Measurements from ENCODE around the gene HID1. TPM values are rescaled to one million over a fixed set of nuclear protein-coding genes. Genes with fewer than 3 reads are reported as not detected.

Gene HID1
- total RNA-seq, 1 experiment from 2014 or later = 43.8 TPM

GRCh38 chr17:74937064-74938051 is 35.2 kb downstream of the HID1 start:
- ATAC-seq = peak; percentile 62; the same call in 1 of the 2 replicates
- Histone ChIP-seq H3K4me1 (ENCODE audit: control insufficient read depth in 1 of 2, insufficient read depth in 2 of 2, low read length in 2 of 2) (no peaks in the 10 kb centered on the region; a peak in 1 of 4 replicates), H3K27me3 (ENCODE audit: insufficient read depth, low read length) (peaks cover 4% of the 10 kb centered on the region; the same call in 1 of the 2 replicates), H3K9ac (ENCODE audit: low read length) (no peak overlapping the region), H3K79me2 (ENCODE audit: insufficient read depth, low read length) (no peaks in the 10 kb centered on the region), H3K4me3 (replicated peaks in 1 of 2; ENCODE audit: low read depth in 1 of 2, low read length in 2 of 2) (no peak overlapping the region), H3K27ac (ENCODE audit: low read depth, low read length) (no peak overlapping the region), H3K4me2 (ENCODE audit: low read length) (no peak overlapping the region), H2AFZ (ENCODE audit: low read depth, low read length, poor library complexity, severe bottlenecking) (no peak overlapping the region), H4K20me1 (ENCODE audit: insufficient read depth) (no peaks in the 10 kb centered on the region), H3K9me3 (ENCODE audit: control insufficient read depth in 1 of 2, insufficient read depth in 1 of 2, low read depth in 1 of 2, low read length in 2 of 2) (no peaks in the 10 kb centered on the region), H3K36me3 (ENCODE audit: control insufficient read depth in 1 of 2, insufficient read depth in 2 of 2, low read length in 2 of 2) (no peaks in the 10 kb centered on the region), H3K9me2 (ENCODE audit: insufficient read depth) (no peaks in the 10 kb centered on the region)
- BruUV-seq (replicated peaks) = no TSS peak
- TF ChIP-seq EZH2 (IDR thresholded peaks at IDR 0.05) (no peak), REST (IDR thresholded peaks at IDR 0.05; ENCODE audit: low read depth) (peak; percentile 64)
- POLR2A ChIA-PET = no interaction called here
- intact Hi-C loops (cut with micrococcal nuclease) = no loop called here
- DNase-seq (ENCODE audit: low read depth, low spot score) = no peak
- RAD21 ChIA-PET (ENCODE audit: low non-redundant PET in 1 of 2, low total read pairs in 2 of 2, uncharacterized antibody in 2 of 2, unreplicated experiment in 2 of 2) = no interaction called here
- CTCF ChIA-PET = no interaction called here

GRCh38 chr17:74936470-74936799 is 36.1 kb downstream of the HID1 start:
- no TSS peak for BruUV-seq (replicated peaks)
- Histone ChIP-seq H4K20me1 (ENCODE audit: insufficient read depth) (no peaks in the 10 kb centered on the region), H3K27me3 (ENCODE audit: insufficient read depth, low read length) (peaks cover 4% of the 10 kb centered on the region; the same call in 1 of the 2 replicates), H3K36me3 (ENCODE audit: control insufficient read depth in 1 of 2, insufficient read depth in 2 of 2, low read length in 2 of 2) (no peaks in the 10 kb centered on the region), H3K9ac (ENCODE audit: low read length) (no peak overlapping the region), H2AFZ (ENCODE audit: low read depth, low read length, poor library complexity, severe bottlenecking) (no peak overlapping the region), H3K27ac (ENCODE audit: low read depth, low read length) (no peak overlapping the region), H3K9me3 (ENCODE audit: control insufficient read depth in 1 of 2, insufficient read depth in 1 of 2, low read depth in 1 of 2, low read length in 2 of 2) (no peaks in the 10 kb centered on the region), H3K4me1 (ENCODE audit: control insufficient read depth in 1 of 2, insufficient read depth in 2 of 2, low read length in 2 of 2) (peaks cover 0 to 6% of the 10 kb centered on the region in 2 experiments; a peak in 2 of 4 replicates), H3K79me2 (ENCODE audit: insufficient read depth, low read length) (no peaks in the 10 kb centered on the region), H3K9me2 (ENCODE audit: insufficient read depth) (no peaks in the 10 kb centered on the region), H3K4me2 (ENCODE audit: low read length) (no peak overlapping the region), H3K4me3 (replicated peaks in 1 of 2; ENCODE audit: low read depth in 1 of 2, low read length in 2 of 2) (no peak overlapping the region)
- intact Hi-C loops (cut with micrococcal nuclease) = no loop called here
- ChIA-PET CTCF (no interaction called here), RAD21 (ENCODE audit: low non-redundant PET in 1 of 2, low total read pairs in 2 of 2, uncharacterized antibody in 2 of 2, unreplicated experiment in 2 of 2) (no interaction called here), POLR2A (interaction anchor here (0.7 kb wide), 1 partner anchor 9 kb away, joined by 3 read pairs; no protein-coding TSS in a partner anchor)
- ATAC-seq (no peak), DNase-seq (ENCODE audit: low read depth, low spot score) (no peak)
- TF ChIP-seq SRF (IDR thresholded peaks at IDR 0.05; ENCODE audit: low read depth) (no peak), CEBPB (IDR thresholded peaks at IDR 0.05; ENCODE audit: low read depth) (no peak), YY1 (IDR thresholded peaks at IDR 0.05; ENCODE audit: extremely low read depth, insufficient replicate concordance, low read depth, low read length) (no peak), EZH2 (IDR thresholded peaks at IDR 0.05) (no peak), ZNF274 (IDR thresholded peaks at IDR 0.05; ENCODE audit: low read depth, low read length) (no peak), CTCF (IDR thresholded peaks at IDR 0.05 in 2 of 3, conservative IDR thresholded peaks at IDR 0.05 in 1 of 3; ENCODE audit: borderline replicate concordance in 1 of 3, insufficient read depth in 1 of 3, low read depth in 2 of 3, low read length in 2 of 3) (no peak), RAD21 (IDR thresholded peaks at IDR 0.05; ENCODE audit: low read depth) (no peak), POLR2A (IDR thresholded peaks at IDR 0.05; ENCODE audit: borderline replicate concordance, extremely low read depth, insufficient read depth, insufficient read length) (no peak), MAX (IDR thresholded peaks at IDR 0.05) (no peak), EZH2phosphoT487 (IDR thresholded peaks at IDR 0.05; ENCODE audit: borderline replicate concordance) (no peak), ATF3 (IDR thresholded peaks at IDR 0.05) (no peak), EGR1 (IDR thresholded peaks at IDR 0.05; ENCODE audit: low read depth) (no peak)
